OCI-LY3 (cell line): ENCODE results near the gene MEF2C.

ENCODE experiments used
- EZH2phosphoT487 ChIP-seq: fragments of 200-600 bp; shearing (Covaris generic); IDR thresholded peaks from 2 replicates; pipeline ENCODE4 v1.6.1; 2018; ENCODE audit warnings: antibody characterized with exemption, mixed run types, low read depth
- TF ChIP-seq, protein P1 (sequence below): fragments of 200-600, 300-600 bp; sonication (generic); IDR thresholded peaks from 2 replicates; pipeline ENCODE4 v1.5.1; 2014; ENCODE audit warnings: antibody characterized with exemption, low read length, low read depth

DNA sequence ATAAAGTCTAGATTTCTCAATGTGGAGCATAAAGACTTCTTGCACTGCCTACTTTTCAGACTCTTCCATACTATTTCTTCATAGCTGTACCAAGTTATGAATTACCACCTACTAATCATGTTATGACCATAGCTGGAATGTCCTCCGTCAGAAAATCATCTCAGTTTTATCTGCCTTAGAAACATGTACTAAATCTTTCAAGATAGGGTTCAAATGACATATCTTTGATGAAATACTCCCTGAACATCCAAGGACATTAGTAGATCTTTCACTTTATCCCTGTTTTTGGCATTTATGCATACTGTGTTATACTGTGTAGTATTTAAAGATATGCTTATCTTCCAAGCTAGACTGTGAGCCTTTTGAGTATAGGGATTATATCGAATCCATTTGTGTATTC is 49.6 kb upstream of the MEF2C start:
- TF ChIP-seq, protein P1, sequence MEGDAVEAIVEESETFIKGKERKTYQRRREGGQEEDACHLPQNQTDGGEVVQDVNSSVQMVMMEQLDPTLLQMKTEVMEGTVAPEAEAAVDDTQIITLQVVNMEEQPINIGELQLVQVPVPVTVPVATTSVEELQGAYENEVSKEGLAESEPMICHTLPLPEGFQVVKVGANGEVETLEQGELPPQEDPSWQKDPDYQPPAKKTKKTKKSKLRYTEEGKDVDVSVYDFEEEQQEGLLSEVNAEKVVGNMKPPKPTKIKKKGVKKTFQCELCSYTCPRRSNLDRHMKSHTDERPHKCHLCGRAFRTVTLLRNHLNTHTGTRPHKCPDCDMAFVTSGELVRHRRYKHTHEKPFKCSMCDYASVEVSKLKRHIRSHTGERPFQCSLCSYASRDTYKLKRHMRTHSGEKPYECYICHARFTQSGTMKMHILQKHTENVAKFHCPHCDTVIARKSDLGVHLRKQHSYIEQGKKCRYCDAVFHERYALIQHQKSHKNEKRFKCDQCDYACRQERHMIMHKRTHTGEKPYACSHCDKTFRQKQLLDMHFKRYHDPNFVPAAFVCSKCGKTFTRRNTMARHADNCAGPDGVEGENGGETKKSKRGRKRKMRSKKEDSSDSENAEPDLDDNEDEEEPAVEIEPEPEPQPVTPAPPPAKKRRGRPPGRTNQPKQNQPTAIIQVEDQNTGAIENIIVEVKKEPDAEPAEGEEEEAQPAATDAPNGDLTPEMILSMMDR, result no peak
- TF ChIP-seq EZH2phosphoT487, result no peak
